ENCODE results near the gene OASL. TPM values are rescaled to one million over a fixed set of nuclear protein-coding genes. Genes with fewer than 3 reads are reported as not detected.

OASL gene
- polyA plus RNA-seq, 1 of the 3 experiments (the other 2 are of a cell fraction): 0.41 TPM

DNA sequence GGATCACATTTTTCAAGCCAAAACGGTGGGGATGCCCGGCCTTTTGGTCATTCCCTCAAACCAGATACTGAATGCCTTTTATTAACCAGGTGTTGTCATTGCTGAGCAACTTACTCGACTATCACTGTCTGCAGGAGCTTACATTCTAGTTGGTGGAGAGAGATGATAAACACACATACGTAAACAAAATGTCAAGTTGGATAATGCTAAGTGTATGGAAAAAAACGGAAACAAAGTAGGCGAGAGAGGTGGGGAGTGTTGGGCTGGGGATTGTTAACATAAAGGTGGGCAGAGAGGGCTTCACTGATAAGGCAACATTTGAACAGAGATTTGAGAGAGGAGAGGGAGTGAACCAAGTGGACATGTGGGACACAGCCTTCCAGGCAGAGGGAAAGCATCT is 27.2 kb downstream of the OASL start (continued):
- TF ChIP-seq, protein P1, sequence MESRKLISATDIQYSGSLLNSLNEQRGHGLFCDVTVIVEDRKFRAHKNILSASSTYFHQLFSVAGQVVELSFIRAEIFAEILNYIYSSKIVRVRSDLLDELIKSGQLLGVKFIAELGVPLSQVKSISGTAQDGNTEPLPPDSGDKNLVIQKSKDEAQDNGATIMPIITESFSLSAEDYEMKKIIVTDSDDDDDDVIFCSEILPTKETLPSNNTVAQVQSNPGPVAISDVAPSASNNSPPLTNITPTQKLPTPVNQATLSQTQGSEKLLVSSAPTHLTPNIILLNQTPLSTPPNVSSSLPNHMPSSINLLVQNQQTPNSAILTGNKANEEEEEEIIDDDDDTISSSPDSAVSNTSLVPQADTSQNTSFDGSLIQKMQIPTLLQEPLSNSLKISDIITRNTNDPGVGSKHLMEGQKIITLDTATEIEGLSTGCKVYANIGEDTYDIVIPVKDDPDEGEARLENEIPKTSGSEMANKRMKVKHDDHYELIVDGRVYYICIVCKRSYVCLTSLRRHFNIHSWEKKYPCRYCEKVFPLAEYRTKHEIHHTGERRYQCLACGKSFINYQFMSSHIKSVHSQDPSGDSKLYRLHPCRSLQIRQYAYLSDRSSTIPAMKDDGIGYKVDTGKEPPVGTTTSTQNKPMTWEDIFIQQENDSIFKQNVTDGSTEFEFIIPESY (IDR thresholded peaks at IDR 0.05; ENCODE audit: borderline replicate concordance, low read depth): no peak
- TF ChIP-seq, protein P2, sequence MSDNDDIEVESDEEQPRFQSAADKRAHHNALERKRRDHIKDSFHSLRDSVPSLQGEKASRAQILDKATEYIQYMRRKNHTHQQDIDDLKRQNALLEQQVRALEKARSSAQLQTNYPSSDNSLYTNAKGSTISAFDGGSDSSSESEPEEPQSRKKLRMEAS (IDR thresholded peaks at IDR 0.05; ENCODE audit: low read depth): no peak
- TF ChIP-seq GATA2 (CRISPR knock-in tag; IDR thresholded peaks at IDR 0.05) (no peak), POLR2AphosphoS5 (IDR thresholded peaks at IDR 0.05; ENCODE audit: low read depth, low read length) (no peak), MEF2A (IDR thresholded peaks at IDR 0.05; ENCODE audit: borderline replicate concordance, low read depth) (no peak), RAD21 (IDR thresholded peaks at IDR 0.05; ENCODE audit: low read length) (no peak), GABPA (IDR thresholded peaks at IDR 0.05; ENCODE audit: low read depth) (no peak), FOXM1 (IDR thresholded peaks at IDR 0.05; ENCODE audit: low read depth) (no peak), EP300 (IDR thresholded peaks at IDR 0.05; ENCODE audit: borderline replicate concordance in 1 of 2, low read depth in 1 of 2, low read length in 1 of 2) (no peak), FOXJ3 (CRISPR knock-in tag; IDR thresholded peaks at IDR 0.05) (no peak)
- TF ChIP-seq, protein P3, sequence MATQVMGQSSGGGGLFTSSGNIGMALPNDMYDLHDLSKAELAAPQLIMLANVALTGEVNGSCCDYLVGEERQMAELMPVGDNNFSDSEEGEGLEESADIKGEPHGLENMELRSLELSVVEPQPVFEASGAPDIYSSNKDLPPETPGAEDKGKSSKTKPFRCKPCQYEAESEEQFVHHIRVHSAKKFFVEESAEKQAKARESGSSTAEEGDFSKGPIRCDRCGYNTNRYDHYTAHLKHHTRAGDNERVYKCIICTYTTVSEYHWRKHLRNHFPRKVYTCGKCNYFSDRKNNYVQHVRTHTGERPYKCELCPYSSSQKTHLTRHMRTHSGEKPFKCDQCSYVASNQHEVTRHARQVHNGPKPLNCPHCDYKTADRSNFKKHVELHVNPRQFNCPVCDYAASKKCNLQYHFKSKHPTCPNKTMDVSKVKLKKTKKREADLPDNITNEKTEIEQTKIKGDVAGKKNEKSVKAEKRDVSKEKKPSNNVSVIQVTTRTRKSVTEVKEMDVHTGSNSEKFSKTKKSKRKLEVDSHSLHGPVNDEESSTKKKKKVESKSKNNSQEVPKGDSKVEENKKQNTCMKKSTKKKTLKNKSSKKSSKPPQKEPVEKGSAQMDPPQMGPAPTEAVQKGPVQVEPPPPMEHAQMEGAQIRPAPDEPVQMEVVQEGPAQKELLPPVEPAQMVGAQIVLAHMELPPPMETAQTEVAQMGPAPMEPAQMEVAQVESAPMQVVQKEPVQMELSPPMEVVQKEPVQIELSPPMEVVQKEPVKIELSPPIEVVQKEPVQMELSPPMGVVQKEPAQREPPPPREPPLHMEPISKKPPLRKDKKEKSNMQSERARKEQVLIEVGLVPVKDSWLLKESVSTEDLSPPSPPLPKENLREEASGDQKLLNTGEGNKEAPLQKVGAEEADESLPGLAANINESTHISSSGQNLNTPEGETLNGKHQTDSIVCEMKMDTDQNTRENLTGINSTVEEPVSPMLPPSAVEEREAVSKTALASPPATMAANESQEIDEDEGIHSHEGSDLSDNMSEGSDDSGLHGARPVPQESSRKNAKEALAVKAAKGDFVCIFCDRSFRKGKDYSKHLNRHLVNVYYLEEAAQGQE (IDR thresholded peaks at IDR 0.05; ENCODE audit: low read depth, low read length): no peak

DNA sequence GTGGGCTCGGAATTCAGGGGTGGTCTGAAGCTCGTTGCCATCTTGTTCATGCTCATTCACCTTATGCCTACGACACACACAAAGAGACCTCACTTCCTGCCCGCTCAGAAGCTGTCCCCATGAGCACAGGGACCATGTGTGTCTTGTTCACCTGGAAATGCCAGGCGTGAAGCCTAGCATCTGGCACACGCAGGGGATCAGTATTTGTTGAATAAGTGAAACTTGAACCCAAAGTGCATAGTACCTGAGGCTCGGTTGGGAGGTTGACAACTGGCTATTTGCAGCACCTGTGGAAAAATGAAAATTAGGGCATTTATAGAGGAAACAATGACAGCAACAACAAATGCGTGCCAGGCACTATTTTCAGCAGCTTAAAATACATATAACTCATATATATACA is 28.2 kb downstream of the OASL start:
- Histone ChIP-seq H3K4me1 (ENCODE audit: control insufficient read depth in 1 of 2, insufficient read depth in 2 of 2, low read depth in 1 of 2, low read length in 1 of 2) (peaks cover 5 to 11% of the 10 kb centered on the region in 2 experiments; a peak in 2 of 4 replicates), H3K9me2 (no peaks in the 10 kb centered on the region), H4K20me1 (ENCODE audit: insufficient read depth) (no peaks in the 10 kb centered on the region), H3K9me3 (no peaks in the 10 kb centered on the region), H3K4me3 (ENCODE audit: low read depth in 2 of 2, low read length in 1 of 2) (no peak overlapping the region), H2AFZ (ENCODE audit: low read depth) (no peak overlapping the region), H3F3A (replicated peaks; ENCODE audit: insufficient read depth) (peaks cover 3% of the 10 kb centered on the region), H3K9ac (no peak overlapping the region), H3K79me2 (ENCODE audit: insufficient read depth) (peaks cover 18% of the 10 kb centered on the region), H3K27me3 (ENCODE audit: insufficient read depth) (no peaks in the 10 kb centered on the region), H3K36me3 (replicated peaks in 1 of 2; ENCODE audit: control insufficient read depth in 1 of 2, insufficient read depth in 2 of 2, low read length in 1 of 2) (peaks cover 18 to 21% of the 10 kb centered on the region in 2 experiments), H3K27ac (ENCODE audit: low read depth in 2 of 2, low read length in 1 of 2) (no peak overlapping the region), H3K4me2 (no peak overlapping the region)
- ChIA-PET CTCF (interaction anchor here (0.7 to 2.1 kb wide), 4 partner anchors 29 to 85 kb away, joined by 3 to 5 read pairs (median 3); no protein-coding TSS in a partner anchor), POLR2A (no interaction called here)
- 94% methylated on average over 8 of the region's 8 CpGs for WGBS (ENCODE audit: low lambda C conversion rate)
- no peak for DNase-seq
- TF ChIP-seq TAF1 (IDR thresholded peaks at IDR 0.05; ENCODE audit: borderline replicate concordance, low read depth, low read length): no peak
- no peak for TF ChIP-seq CHD2 (IDR thresholded peaks at IDR 0.05; ENCODE audit: low read length, partially characterized antibody)
- TF ChIP-seq, protein P4, sequence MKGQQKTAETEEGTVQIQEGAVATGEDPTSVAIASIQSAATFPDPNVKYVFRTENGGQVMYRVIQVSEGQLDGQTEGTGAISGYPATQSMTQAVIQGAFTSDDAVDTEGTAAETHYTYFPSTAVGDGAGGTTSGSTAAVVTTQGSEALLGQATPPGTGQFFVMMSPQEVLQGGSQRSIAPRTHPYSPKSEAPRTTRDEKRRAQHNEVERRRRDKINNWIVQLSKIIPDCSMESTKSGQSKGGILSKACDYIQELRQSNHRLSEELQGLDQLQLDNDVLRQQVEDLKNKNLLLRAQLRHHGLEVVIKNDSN (IDR thresholded peaks at IDR 0.05; ENCODE audit: borderline replicate concordance, low read depth): no peak
- no peak for TF ChIP-seq GABPA (IDR thresholded peaks at IDR 0.05; ENCODE audit: low read depth)
- TF ChIP-seq POLR2AphosphoS5 (IDR thresholded peaks at IDR 0.05; ENCODE audit: low read depth, low read length): no peak
- TF ChIP-seq, protein P1 (IDR thresholded peaks at IDR 0.05; ENCODE audit: borderline replicate concordance, low read depth): no peak
- no peak for TF ChIP-seq USF2 (IDR thresholded peaks at IDR 0.05; ENCODE audit: borderline replicate concordance, low read depth, low read length)
- no peak for TF ChIP-seq RFX5 (IDR thresholded peaks at IDR 0.05; ENCODE audit: low read length)
- TF ChIP-seq YY1 (IDR thresholded peaks at IDR 0.05; ENCODE audit: low read depth): no peak
- TF ChIP-seq MEF2A (IDR thresholded peaks at IDR 0.05; ENCODE audit: borderline replicate concordance, low read depth): no peak
- TF ChIP-seq ELF1 (IDR thresholded peaks at IDR 0.05): no peak
- TF ChIP-seq TCF12 (IDR thresholded peaks at IDR 0.05): no peak
- TF ChIP-seq FOXJ3 (CRISPR knock-in tag; IDR thresholded peaks at IDR 0.05): no peak

Measured in SK-N-SH (cell line).